Sigmoid colon (tissue), 4 donors: ENCODE data around the gene CHST8.

Experiments used
- CTCF ChIP-seq, 4 experiments: fragments of 450-650 bp in 3 of 4; fragments of 200-600 bp in 1 of 4; IDR thresholded peaks; one replicate each; pipeline ENCODE4 v1.5.1; 2016 to 2019; ENCODE audit warnings: antibody characterized with exemption in 4 of 4, mild to moderate bottlenecking in 3 of 4, moderate library complexity in 2 of 4
- EP300 ChIP-seq, 4 donors: sonication (generic); formaldehyde crosslinking; IDR thresholded peaks; one replicate each; pipeline ENCODE4 v1.6.1; 2017; ENCODE audit warnings: antibody characterized with exemption in 4 of 4
- POLR2A ChIP-seq, 2 donors: fragments of 450-650 bp; IDR thresholded peaks; one replicate each; pipeline ENCODE4 v1.6.1; 2016; ENCODE audit warnings: antibody characterized with exemption in 2 of 2, mild to moderate bottlenecking in 2 of 2, moderate library complexity in 2 of 2
- POLR2AphosphoS5 ChIP-seq, 4 donors: sonication (generic); formaldehyde crosslinking; IDR thresholded peaks; one replicate each; pipeline ENCODE4 v1.6.1; 2017; ENCODE audit warnings: antibody characterized with exemption in 4 of 4

- TF ChIP-seq POLR2A (IDR thresholded peaks at IDR 0.05): no peak
- no peak for TF ChIP-seq CTCF (IDR thresholded peaks at IDR 0.05)
- TF ChIP-seq POLR2AphosphoS5 (IDR thresholded peaks at IDR 0.05): no peak
- TF ChIP-seq EP300 (IDR thresholded peaks at IDR 0.05): no peak
Measured at GRCh38 chr19:33676999-33677665, 55.4 kb downstream of the CHST8 start.
